Upper lobe of right lung (tissue), 1 donor: ENCODE data around the gene SEC14L5. TPM values are rescaled to one million over a fixed set of nuclear protein-coding genes. Genes with fewer than 3 reads are reported as not detected.

Source experiments
- ATAC-seq: fragments of 200-7000 bp; cut with Tn5 transposase; one replicate; pipeline ENCODE4 v1.9.1; 2020; ENCODE audit warnings: mild to moderate bottlenecking, moderate library complexity
- DNase-seq: peaks from one replicate; pipeline ENCODE4 v3.0.0-alpha.2; 2020
- H3K27ac ChIP-seq: fragments of 200-600 bp; one replicate; pipeline ENCODE4 v1.8.0; 2022
- H3K27me3 ChIP-seq: fragments of 200-600 bp; one replicate; pipeline ENCODE4 v1.8.0; 2022; ENCODE audit warnings: mild to moderate bottlenecking
- H3K36me3 ChIP-seq: fragments of 200-600 bp; one replicate; pipeline ENCODE4 v1.8.0; 2022
- H3K4me1 ChIP-seq: fragments of 200-600 bp; one replicate; pipeline ENCODE4 v1.8.0; 2022
- H3K4me3 ChIP-seq: fragments of 200-600 bp; one replicate; pipeline ENCODE4 v1.8.0; 2022; ENCODE audit warnings: mild to moderate bottlenecking
- H3K9me3 ChIP-seq: fragments of 200-600 bp; one replicate; pipeline ENCODE4 v1.8.0; 2022
- intact Hi-C: fragments of 100-400 bp; cut with DNase I; formaldehyde crosslinking; loops from one replicate; pipeline ENCODE4 v1.11.0; 2022
- total RNA-seq: library from RNA; stranded (reverse); fragmentation: NEBNext Ultra II Directional; extraction: Animal tissue kit (Norgen Biotek cat#: 25700); gene quantifications from one replicate; pipeline ENCODE4 v1.2.1, GENCODE V29; 2021
- TF ChIP-seq, protein P1 (sequence below): fragments of 200-600 bp; IDR thresholded peaks from one replicate; pipeline ENCODE4 v1.8.0; 2022; ENCODE audit warnings: antibody characterized with exemption
- donor health status: DM: no; HTN: yes; CAD: no; lungs with severe emphysema.

The SEC14L5 gene
- total RNA-seq, 1 donor from 2014 or later, result 0.52 TPM

DNA sequence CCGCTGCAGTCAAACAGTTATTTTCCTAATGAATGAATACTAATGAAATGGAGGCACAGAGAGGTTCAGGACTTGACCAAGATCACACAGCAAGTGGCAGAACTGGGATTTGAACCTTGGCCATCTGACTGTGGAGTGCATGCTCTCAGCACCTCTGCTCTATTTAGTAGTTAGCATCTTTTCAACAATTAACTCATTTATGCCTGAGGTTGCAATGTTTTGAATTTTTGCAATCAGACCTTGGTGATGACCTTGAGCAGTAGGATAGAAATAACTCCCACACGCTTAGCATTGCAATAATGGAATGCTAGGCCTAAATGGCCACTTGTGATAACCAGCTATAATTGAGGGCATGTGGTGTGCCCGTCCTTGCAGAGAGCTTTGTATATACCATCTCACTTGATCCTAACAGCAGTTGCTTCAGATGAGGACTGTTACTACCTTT is 44.6 kb downstream of the SEC14L5 start:
- H3K4me1 ChIP-seq, result no peaks in the 10 kb centered on the region
- H3K36me3 ChIP-seq, result no peaks in the 10 kb centered on the region
- DNase-seq (no peak), ATAC-seq (no peak)
- intact Hi-C loops, result no loop called here
- H3K27me3 ChIP-seq, result no peaks in the 10 kb centered on the region
- no peaks in the 10 kb centered on the region for H3K9me3 ChIP-seq
- no peak overlapping the region for H3K4me3 ChIP-seq
- TF ChIP-seq, protein P1, sequence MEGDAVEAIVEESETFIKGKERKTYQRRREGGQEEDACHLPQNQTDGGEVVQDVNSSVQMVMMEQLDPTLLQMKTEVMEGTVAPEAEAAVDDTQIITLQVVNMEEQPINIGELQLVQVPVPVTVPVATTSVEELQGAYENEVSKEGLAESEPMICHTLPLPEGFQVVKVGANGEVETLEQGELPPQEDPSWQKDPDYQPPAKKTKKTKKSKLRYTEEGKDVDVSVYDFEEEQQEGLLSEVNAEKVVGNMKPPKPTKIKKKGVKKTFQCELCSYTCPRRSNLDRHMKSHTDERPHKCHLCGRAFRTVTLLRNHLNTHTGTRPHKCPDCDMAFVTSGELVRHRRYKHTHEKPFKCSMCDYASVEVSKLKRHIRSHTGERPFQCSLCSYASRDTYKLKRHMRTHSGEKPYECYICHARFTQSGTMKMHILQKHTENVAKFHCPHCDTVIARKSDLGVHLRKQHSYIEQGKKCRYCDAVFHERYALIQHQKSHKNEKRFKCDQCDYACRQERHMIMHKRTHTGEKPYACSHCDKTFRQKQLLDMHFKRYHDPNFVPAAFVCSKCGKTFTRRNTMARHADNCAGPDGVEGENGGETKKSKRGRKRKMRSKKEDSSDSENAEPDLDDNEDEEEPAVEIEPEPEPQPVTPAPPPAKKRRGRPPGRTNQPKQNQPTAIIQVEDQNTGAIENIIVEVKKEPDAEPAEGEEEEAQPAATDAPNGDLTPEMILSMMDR, result no peak
- no peak overlapping the region for H3K27ac ChIP-seq

DNA sequence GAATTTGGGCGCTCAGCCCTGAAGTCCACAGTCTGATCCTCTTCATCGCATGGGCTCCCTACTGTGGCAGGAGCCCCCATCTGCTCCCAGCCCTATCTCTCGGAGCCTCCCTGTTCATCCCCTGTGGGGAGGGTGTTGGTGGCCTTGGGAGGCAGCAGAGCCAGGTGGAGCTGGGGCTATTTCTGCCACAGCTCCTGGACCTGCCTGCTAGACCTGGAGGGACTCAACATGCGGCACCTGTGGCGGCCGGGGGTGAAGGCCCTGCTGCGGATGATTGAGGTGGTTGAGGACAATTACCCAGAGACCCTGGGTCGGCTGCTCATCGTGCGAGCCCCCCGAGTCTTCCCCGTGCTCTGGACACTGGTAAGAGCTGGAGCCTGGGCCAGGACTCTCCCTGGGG is 45.1 kb downstream of the SEC14L5 start:
- no peak overlapping the region for H3K4me3 ChIP-seq
- ATAC-seq (no peak), DNase-seq (no peak)
- H3K4me1 ChIP-seq, result no peaks in the 10 kb centered on the region
- H3K36me3 ChIP-seq, result no peaks in the 10 kb centered on the region
- H3K9me3 ChIP-seq, result no peaks in the 10 kb centered on the region
- TF ChIP-seq, protein P1, result no peak
- H3K27ac ChIP-seq, result no peak overlapping the region
- intact Hi-C loops, result no loop called here
- no peaks in the 10 kb centered on the region for H3K27me3 ChIP-seq

DNA sequence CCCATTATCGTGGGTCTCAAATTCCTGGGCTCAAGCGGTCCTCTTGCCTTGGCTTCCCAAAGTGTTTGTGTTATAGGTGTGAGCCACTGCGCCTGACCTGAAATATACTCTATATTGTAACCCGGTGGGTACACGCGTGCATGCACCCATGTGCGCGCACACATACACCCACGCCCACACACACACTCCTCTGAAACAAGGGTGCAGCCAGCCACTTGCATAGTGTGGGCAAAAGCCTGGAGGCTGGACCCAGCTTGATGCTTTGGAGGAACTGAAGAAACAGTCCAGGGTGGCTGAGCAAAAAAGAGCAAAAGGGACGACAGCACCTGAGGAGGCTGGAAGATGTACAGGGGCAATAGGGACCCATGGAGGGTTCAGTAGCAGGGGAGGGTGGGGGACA is 45.7 kb downstream of the SEC14L5 start:
- no peak overlapping the region for H3K27ac ChIP-seq
- no peaks in the 10 kb centered on the region for H3K27me3 ChIP-seq
- H3K36me3 ChIP-seq, result no peaks in the 10 kb centered on the region
- no peaks in the 10 kb centered on the region for H3K4me1 ChIP-seq
- TF ChIP-seq, protein P1, result no peak
- no peak overlapping the region for H3K4me3 ChIP-seq
- DNase-seq (no peak), ATAC-seq (no peak)
- H3K9me3 ChIP-seq, result no peaks in the 10 kb centered on the region
- intact Hi-C loops, result no loop called here

DNA sequence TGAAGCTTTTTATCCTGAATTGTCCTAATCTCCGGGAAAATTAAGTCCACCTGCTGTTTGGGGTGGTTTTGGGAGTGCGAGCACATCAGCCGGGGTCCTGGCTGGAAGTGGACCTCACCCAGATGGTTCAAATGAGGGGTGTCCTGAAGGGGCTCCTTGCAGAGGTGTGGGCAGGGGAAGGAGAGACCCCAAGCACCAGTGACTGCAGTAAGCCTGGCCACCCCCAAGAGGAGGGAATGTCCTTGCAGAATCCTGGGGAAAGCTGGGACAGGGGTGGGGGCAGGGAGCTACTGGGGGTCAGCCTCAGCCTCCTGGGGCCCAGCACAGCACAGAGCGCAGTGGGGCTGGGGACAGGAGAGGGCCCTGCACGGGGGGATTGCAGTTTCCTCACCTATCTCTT is 46.2 kb downstream of the SEC14L5 start:
- Histone ChIP-seq H3K4me3 (no peak overlapping the region), H3K36me3 (no peaks in the 10 kb centered on the region), H3K9me3 (no peaks in the 10 kb centered on the region), H3K27ac (no peak overlapping the region), H3K27me3 (no peaks in the 10 kb centered on the region), H3K4me1 (no peaks in the 10 kb centered on the region)
- no peak for DNase-seq
- intact Hi-C loops, result no loop called here
- TF ChIP-seq, protein P1, result no peak
- no peak for ATAC-seq

DNA sequence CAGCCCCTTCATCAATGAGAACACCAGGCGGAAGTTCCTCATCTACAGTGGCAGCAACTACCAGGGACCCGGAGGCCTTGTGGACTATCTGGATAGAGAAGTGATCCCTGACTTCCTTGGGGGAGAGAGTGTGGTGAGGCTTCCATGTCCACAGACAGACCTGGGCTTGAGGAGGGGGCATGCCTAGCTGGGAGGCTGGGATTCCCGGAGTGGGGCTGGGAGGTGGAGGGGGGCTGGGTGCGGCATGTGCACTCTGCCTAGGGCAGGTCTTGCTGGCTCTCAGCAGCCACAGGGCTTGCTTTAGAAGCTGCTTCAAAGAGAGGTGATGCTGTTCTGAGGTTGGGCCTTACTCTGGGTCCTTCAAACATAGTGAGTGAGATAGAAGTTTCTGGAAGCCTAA is 47.8 kb downstream of the SEC14L5 start:
- intact Hi-C loops, result no loop called here
- H3K4me1 ChIP-seq, result no peaks in the 10 kb centered on the region
- no peaks in the 10 kb centered on the region for H3K9me3 ChIP-seq
- no peaks in the 10 kb centered on the region for H3K36me3 ChIP-seq
- DNase-seq (no peak), ATAC-seq (no peak)
- TF ChIP-seq, protein P1, result no peak
- H3K27me3 ChIP-seq, result no peaks in the 10 kb centered on the region
- H3K4me3 ChIP-seq, result no peak overlapping the region
- H3K27ac ChIP-seq, result no peak overlapping the region
